Measurements from ENCODE around the gene TNFRSF1B. TPM values are rescaled to one million over a fixed set of nuclear protein-coding genes. Genes with fewer than 3 reads are reported as not detected.

TNFRSF1B gene
- 0.02 to 0.04 TPM (median 0.04 TPM) in 3 replicates for polyA plus RNA-seq
- polyA plus RNA-seq (2011; ENCODE audit: low read depth) = not detected
- not detected in 2 replicates for polyA plus RNA-seq (2011; cell fraction: cytosol; rRNA removed)
- polyA plus RNA-seq (2011; cell fraction: nucleus; rRNA removed) = not detected in 2 replicates
- not detected in 2 replicates for polyA plus RNA-seq (2012; ENCODE audit: low replicate concordance)
- polyA minus RNA-seq = not detected in 3 replicates
- not detected for polyA minus RNA-seq (2011; cell fraction: cytosol; rRNA and poly(A)+ RNA removed)
- not detected in 2 replicates for polyA minus RNA-seq (2011; cell fraction: nucleus; rRNA and poly(A)+ RNA removed)

- peaks cover 32% of the 10 kb centered on the region for H3K27me3 ChIP-seq (ENCODE audit: control insufficient read depth, extremely low read depth, insufficient read depth, low read length)
- no peaks in the 10 kb centered on the region for H3K9me3 ChIP-seq (ENCODE audit: control insufficient read depth, low read depth, low read length)
- peaks cover 4% of the 10 kb centered on the region for H3K4me1 ChIP-seq (ENCODE audit: control insufficient read depth, extremely low read depth, insufficient read depth, low read length)
- TF ChIP-seq CTCF (optimal IDR thresholded peaks at IDR 0.05 in 1 of 3, IDR thresholded peaks at IDR 0.05 in 1 of 3, conservative IDR thresholded peaks at IDR 0.05 in 1 of 3; ENCODE audit: extremely low read depth in 1 of 3, insufficient read depth in 2 of 3, low read length in 3 of 3) (no peak), EZH2 (IDR thresholded peaks at IDR 0.05; ENCODE audit: low read length) (peak; percentile 53)
- peak within 1 kb of the TSS; percentile 3 to 47 (median 45) for H3K4me3 ChIP-seq (ENCODE audit: control insufficient read depth in 2 of 3, extremely low read depth in 1 of 3, insufficient read depth in 2 of 3, low read depth in 1 of 3, low read length in 3 of 3)
- no peak within 1 kb of the TSS for H3K27ac ChIP-seq (ENCODE audit: control insufficient read depth, insufficient read depth, low read length)
- H3K9me1 ChIP-seq (ENCODE audit: control insufficient read depth, extremely low read depth, insufficient read depth, low read length) = no peaks in the 10 kb centered on the region
- H3K9ac ChIP-seq (ENCODE audit: control insufficient read depth, extremely low read depth, insufficient read depth, low read length) = no peak within 1 kb of the TSS
- H3K4me2 ChIP-seq (ENCODE audit: control insufficient read depth, extremely low read depth, insufficient read depth, low read depth, low read length) = peak within 1 kb of the TSS; percentile 39
- FAIRE-seq (no peak), DNase-seq (ENCODE audit: low read depth, low spot score) (no peak)
- H3K36me3 ChIP-seq (ENCODE audit: control insufficient read depth in 2 of 2, extremely low read depth in 1 of 2, insufficient read depth in 2 of 2, low read length in 2 of 2) = no peaks in the 10 kb centered on the region
- H4K20me1 ChIP-seq (ENCODE audit: control insufficient read depth, extremely low read depth, insufficient read depth, low read length) = no peaks in the 10 kb centered on the region
- no peaks in the 10 kb centered on the region for H3K79me2 ChIP-seq (ENCODE audit: control insufficient read depth, insufficient read depth, low read length)
- dilution Hi-C loops (cut with MboI; ENCODE audit: extremely low pct_ligation_motif_present, low sequenced_read_pairs) = no loop called here
- no peak within 1 kb of the TSS for H2AFZ ChIP-seq (ENCODE audit: control insufficient read depth, low read length)
Measured at GRCh38 chr1:12166834-12167492, at the start of gene TNFRSF1B. TSS of gene TNFRSF1B (plus strand) at chr1:12166991. CDS start at chr1:12167092, 101 bp downstream.

DNA sequence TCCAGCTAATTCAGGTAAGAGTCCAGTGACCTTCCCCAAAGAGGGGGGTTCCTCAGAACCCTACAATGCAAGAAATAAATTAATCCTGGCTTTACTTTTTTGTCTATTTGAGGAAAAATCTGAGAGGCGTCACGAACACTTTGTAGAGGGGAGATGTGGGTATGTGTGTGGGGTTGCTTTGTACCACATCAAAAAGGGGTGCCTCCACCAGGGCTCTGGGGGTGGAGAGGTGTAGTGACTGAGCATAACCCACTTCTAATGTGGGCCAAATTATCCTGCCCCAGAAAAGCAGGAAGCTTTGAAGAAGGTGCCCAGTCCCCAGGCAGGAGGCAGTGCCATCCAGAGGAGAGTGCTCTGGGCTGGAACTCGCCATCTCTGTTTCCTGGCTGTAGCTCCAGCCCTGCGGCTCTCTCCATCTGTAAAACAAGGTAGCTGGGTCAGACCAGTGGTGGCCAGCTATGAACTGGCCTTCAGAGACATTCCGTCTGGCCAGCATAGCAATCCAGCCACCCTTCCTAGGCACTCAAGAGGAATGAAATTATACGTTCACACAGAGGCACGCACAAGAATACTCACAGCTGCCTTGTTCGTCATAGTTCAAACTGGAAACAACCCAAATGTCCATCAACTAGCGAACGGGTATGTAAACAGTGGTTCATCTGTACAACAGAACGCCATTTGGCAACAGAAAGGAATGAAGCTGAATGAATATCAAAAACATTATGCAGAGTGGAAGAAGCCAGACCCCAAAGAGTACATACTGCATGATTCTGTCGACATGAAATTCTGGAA lies 45.4 kb upstream of the TNFRSF1B start:
- Histone ChIP-seq H2AFZ (ENCODE audit: control insufficient read depth, low read length) (no peak overlapping the region), H3K9me1 (ENCODE audit: control insufficient read depth, extremely low read depth, insufficient read depth, low read length) (no peaks in the 10 kb centered on the region), H3K9me3 (ENCODE audit: control insufficient read depth, low read depth, low read length) (no peaks in the 10 kb centered on the region), H3K79me2 (ENCODE audit: control insufficient read depth, insufficient read depth, low read length) (no peaks in the 10 kb centered on the region), H3K27me3 (ENCODE audit: control insufficient read depth, extremely low read depth, insufficient read depth, low read length) (peaks cover 22% of the 10 kb centered on the region), H3K36me3 (ENCODE audit: control insufficient read depth in 2 of 2, extremely low read depth in 1 of 2, insufficient read depth in 2 of 2, low read length in 2 of 2) (no peaks in the 10 kb centered on the region), H3K9ac (ENCODE audit: control insufficient read depth, extremely low read depth, insufficient read depth, low read length) (no peak overlapping the region), H3K4me1 (ENCODE audit: control insufficient read depth, extremely low read depth, insufficient read depth, low read length) (no peaks in the 10 kb centered on the region), H3K4me3 (ENCODE audit: control insufficient read depth in 2 of 3, extremely low read depth in 1 of 3, insufficient read depth in 2 of 3, low read depth in 1 of 3, low read length in 3 of 3) (no peak overlapping the region), H4K20me1 (ENCODE audit: control insufficient read depth, extremely low read depth, insufficient read depth, low read length) (no peaks in the 10 kb centered on the region), H3K27ac (ENCODE audit: control insufficient read depth, insufficient read depth, low read length) (no peak overlapping the region), H3K4me2 (ENCODE audit: control insufficient read depth, extremely low read depth, insufficient read depth, low read depth, low read length) (no peak overlapping the region)
- TF ChIP-seq CTCF (optimal IDR thresholded peaks at IDR 0.05 in 1 of 3, IDR thresholded peaks at IDR 0.05 in 1 of 3, conservative IDR thresholded peaks at IDR 0.05 in 1 of 3; ENCODE audit: extremely low read depth in 1 of 3, insufficient read depth in 2 of 3, low read length in 3 of 3) = no peak
- TF ChIP-seq EZH2 (IDR thresholded peaks at IDR 0.05; ENCODE audit: low read length) = no peak
- DNase-seq (ENCODE audit: low read depth, low spot score) (no peak), FAIRE-seq (no peak)
- dilution Hi-C loops (cut with MboI; ENCODE audit: extremely low pct_ligation_motif_present, low sequenced_read_pairs) = no loop called here

Measured in keratinocyte (primary cell).